ENCODE measurements around the gene IFT27.
"Not testable (repeated sequence)": the region's sequence is repeated elsewhere in the genome, so short reads cannot be mapped to it uniquely, and the experiment has no call there.

Gene IFT27

GRCh38 chr22:36765943-36766450, 9.9 kb downstream of the IFT27 start:
- in situ Hi-C loops (cut with MboI; ENCODE audit: low sequenced_read_pairs): no loop called here

GRCh38 chr22:36765131-36765942, 10.6 kb downstream of the IFT27 start:
- in situ Hi-C loops (cut with MboI; ENCODE audit: low sequenced_read_pairs): no loop called here

GRCh38 chr22:36764641-36765040, 11.3 kb downstream of the IFT27 start:
- in situ Hi-C loops (cut with MboI; ENCODE audit: low sequenced_read_pairs): no loop called here

- in situ Hi-C loops (cut with MboI; ENCODE audit: low sequenced_read_pairs): no loop called here
These were observed 11.9 kb downstream of the IFT27 start for GRCh38 chr22:36764060-36764459.

GRCh38 chr22:36763576-36763975, 12.3 kb downstream of the IFT27 start:
- in situ Hi-C loops (cut with MboI; ENCODE audit: low sequenced_read_pairs): no loop called here

- in situ Hi-C loops (cut with MboI; ENCODE audit: low sequenced_read_pairs): no loop called here
These were observed 13.1 kb downstream of the IFT27 start for GRCh38 chr22:36762687-36763260.

GRCh38 chr22:36761553-36762240, 14.2 kb downstream of the IFT27 start:
- in situ Hi-C loops (cut with MboI; ENCODE audit: low sequenced_read_pairs): no loop called here

- in situ Hi-C loops (cut with MboI; ENCODE audit: low sequenced_read_pairs): no loop called here
These were observed 15.1 kb downstream of the IFT27 start for GRCh38 chr22:36760786-36761185.

- in situ Hi-C loops (cut with MboI; ENCODE audit: low sequenced_read_pairs): no loop called here
These were observed 16.3 kb downstream of the IFT27 start for GRCh38 chr22:36759481-36760159.

- in situ Hi-C loops (cut with MboI; ENCODE audit: low sequenced_read_pairs): no loop called here
These were observed 17.1 kb downstream of the IFT27 start for GRCh38 chr22:36758792-36759271.

- in situ Hi-C loops (cut with MboI; ENCODE audit: low sequenced_read_pairs): no loop called here
These were observed 18.2 kb downstream of the IFT27 start for GRCh38 chr22:36757668-36758211.

GRCh38 chr22:36756746-36757655, 18.9 kb downstream of the IFT27 start:
- in situ Hi-C loops (cut with MboI; ENCODE audit: low sequenced_read_pairs): no loop called here

GRCh38 chr22:36756031-36756430, 19.9 kb downstream of the IFT27 start:
- in situ Hi-C loops (cut with MboI; ENCODE audit: low sequenced_read_pairs): no loop called here

- in situ Hi-C loops (cut with MboI; ENCODE audit: low sequenced_read_pairs): no loop called here
These were observed 20.6 kb downstream of the IFT27 start for GRCh38 chr22:36755316-36755715.

GRCh38 chr22:36754881-36755280, 21.0 kb downstream of the IFT27 start:
- in situ Hi-C loops (cut with MboI; ENCODE audit: low sequenced_read_pairs): not testable (repeated sequence)

GRCh38 chr22:36753916-36754315, 22.0 kb downstream of the IFT27 start:
- in situ Hi-C loops (cut with MboI; ENCODE audit: low sequenced_read_pairs): no loop called here

- in situ Hi-C loops (cut with MboI; ENCODE audit: low sequenced_read_pairs): no loop called here
These were observed 22.7 kb downstream of the IFT27 start for GRCh38 chr22:36753120-36753802.

GRCh38 chr22:36746375-36746970, 29.4 kb downstream of the IFT27 start:
- in situ Hi-C loops (cut with MboI; ENCODE audit: low sequenced_read_pairs): no loop called here

Measured in HL-60/S4 (cell line).